ENCODE measurements around the gene MAGEH1. TPM values are rescaled to one million over a fixed set of nuclear protein-coding genes. Genes with fewer than 3 reads are reported as not detected.
"Not testable (repeated sequence)": the region's sequence is repeated elsewhere in the genome, so short reads cannot be mapped to it uniquely, and the experiment has no call there.

MAGEH1 gene
- total RNA-seq (2021) (8.6 and 9.8 TPM in 2 replicates), Bru-seq, nascent RNA (percentile 46 among the genes with signal in this experiment), BruChase-seq, experiment 1, labeled RNA remaining after a 2-hour chase (percentile 65 among the genes with signal in this experiment), BruChase-seq, experiment 2, labeled RNA remaining after a 6-hour chase (percentile 79 among the genes with signal in this experiment)
- long read RNA-seq, transcript MAGEH1-201 (1 exons, 1,462 nt) = major isoform, 25 of 25 reads
- long read RNA-seq, partial matches to known transcripts = 0 of 25 reads
- long read RNA-seq, other reads (novel, unspliced or antisense) = 0 of 25 reads

- H3K27ac ChIP-seq (ENCODE audit: low read depth, low read length, poor library complexity, severe bottlenecking) = peak within 1 kb of the TSS; percentile 46
- intact Hi-C loops (cut with micrococcal nuclease; ENCODE audit: unreplicated experiment) = no loop called here
- CTCF ChIA-PET = interaction anchor here (1.2 kb wide), 1 partner anchor 265 kb away, joined by 4 read pairs; the partner anchor contains the start of gene RRAGB
- DNase-seq (ENCODE audit: low spot score) = peak; percentile 85
- H3K9me3 ChIP-seq (ENCODE audit: low read depth, low read length, poor library complexity, severe bottlenecking) = no peaks in the 10 kb centered on the region
- H3K4me3 ChIP-seq (ENCODE audit: low read depth, low read length, poor library complexity, severe bottlenecking) = peak within 1 kb of the TSS; percentile 59
- TF ChIP-seq CTCF (conservative IDR thresholded peaks at IDR 0.05; ENCODE audit: low read depth, low read length) (no peak), EZH2 (IDR thresholded peaks at IDR 0.05; ENCODE audit: borderline replicate concordance, low read depth, low read length, poor library complexity, severe bottlenecking) (no peak)
- no peaks in the 10 kb centered on the region for H3K27me3 ChIP-seq (replicated peaks; ENCODE audit: insufficient read depth, low read depth, low read length, poor library complexity)
- no peaks in the 10 kb centered on the region for H3K4me1 ChIP-seq (ENCODE audit: insufficient read depth, low read length, poor library complexity, severe bottlenecking)
- POLR2A ChIA-PET (ENCODE audit: low non-redundant PET) = no interaction called here
- no peaks in the 10 kb centered on the region for H3K36me3 ChIP-seq (ENCODE audit: insufficient read depth, low read length, poor library complexity, severe bottlenecking)
- BruUV-seq (replicated peaks) = no TSS peak
Observed at GRCh38 chrX:55451990-55452832, at the start of gene MAGEH1. TSS of gene MAGEH1 (plus strand) at chrX:55452127. CDS start at chrX:55452375, 248 bp downstream.

GRCh38 chrX:55427079-55427478, 24.8 kb upstream of the MAGEH1 start:
- DNase-seq (ENCODE audit: low spot score); H3K36me3 ChIP-seq (ENCODE audit: insufficient read depth, low read length, poor library complexity, severe bottlenecking); H3K27ac ChIP-seq (ENCODE audit: low read depth, low read length, poor library complexity, severe bottlenecking); POLR2A ChIA-PET (ENCODE audit: low non-redundant PET); BruUV-seq (replicated peaks); H3K4me1 ChIP-seq (ENCODE audit: insufficient read depth, low read length, poor library complexity, severe bottlenecking); H3K4me3 ChIP-seq (ENCODE audit: low read depth, low read length, poor library complexity, severe bottlenecking); intact Hi-C loops (cut with micrococcal nuclease; ENCODE audit: unreplicated experiment); H3K9me3 ChIP-seq (ENCODE audit: low read depth, low read length, poor library complexity, severe bottlenecking); H3K27me3 ChIP-seq (replicated peaks; ENCODE audit: insufficient read depth, low read depth, low read length, poor library complexity); CTCF ChIA-PET: not testable (repeated sequence)

- POLR2A ChIA-PET (ENCODE audit: low non-redundant PET); H3K4me3 ChIP-seq (ENCODE audit: low read depth, low read length, poor library complexity, severe bottlenecking); H3K4me1 ChIP-seq (ENCODE audit: insufficient read depth, low read length, poor library complexity, severe bottlenecking); CTCF ChIA-PET; H3K27ac ChIP-seq (ENCODE audit: low read depth, low read length, poor library complexity, severe bottlenecking); H3K27me3 ChIP-seq (replicated peaks; ENCODE audit: insufficient read depth, low read depth, low read length, poor library complexity); H3K9me3 ChIP-seq (ENCODE audit: low read depth, low read length, poor library complexity, severe bottlenecking); DNase-seq (ENCODE audit: low spot score); BruUV-seq (replicated peaks); H3K36me3 ChIP-seq (ENCODE audit: insufficient read depth, low read length, poor library complexity, severe bottlenecking); intact Hi-C loops (cut with micrococcal nuclease; ENCODE audit: unreplicated experiment): not testable (repeated sequence)
Observed at GRCh38 chrX:55443468-55443867, 8.5 kb upstream of the MAGEH1 start.

GRCh38 chrX:55450259-55450658, 1.7 kb upstream of the MAGEH1 start:
- H3K27ac ChIP-seq (ENCODE audit: low read depth, low read length, poor library complexity, severe bottlenecking) = no peak overlapping the region
- no peaks in the 10 kb centered on the region for H3K4me1 ChIP-seq (ENCODE audit: insufficient read depth, low read length, poor library complexity, severe bottlenecking)
- H3K9me3 ChIP-seq (ENCODE audit: low read depth, low read length, poor library complexity, severe bottlenecking) = no peaks in the 10 kb centered on the region
- TF ChIP-seq EZH2 (IDR thresholded peaks at IDR 0.05; ENCODE audit: borderline replicate concordance, low read depth, low read length, poor library complexity, severe bottlenecking) (no peak), CTCF (conservative IDR thresholded peaks at IDR 0.05; ENCODE audit: low read depth, low read length) (no peak)
- H3K4me3 ChIP-seq (ENCODE audit: low read depth, low read length, poor library complexity, severe bottlenecking) = no peak overlapping the region
- intact Hi-C loops (cut with micrococcal nuclease; ENCODE audit: unreplicated experiment) = no loop called here
- no peaks in the 10 kb centered on the region for H3K27me3 ChIP-seq (replicated peaks; ENCODE audit: insufficient read depth, low read depth, low read length, poor library complexity)
- POLR2A ChIA-PET (ENCODE audit: low non-redundant PET) = no interaction called here
- no peak for DNase-seq (ENCODE audit: low spot score)
- CTCF ChIA-PET = no interaction called here
- BruUV-seq (replicated peaks) = no TSS peak
- no peaks in the 10 kb centered on the region for H3K36me3 ChIP-seq (ENCODE audit: insufficient read depth, low read length, poor library complexity, severe bottlenecking)
